SK-N-MC (cell line): ENCODE results near the gene AATK.

Source experiments
- EZH2 ChIP-seq: fragments of 200-600 bp; sonication (generic); IDR thresholded peaks from one replicate; pipeline ENCODE4 v1.6.1; 2017; ENCODE audit warnings: antibody characterized with exemption
- FOXP2 ChIP-seq: optimal IDR thresholded peaks from 2 replicates; pipeline ENCODE3; 2011; ENCODE audit warnings: mild to moderate bottlenecking, moderate library complexity; ENCODE audit not compliant: insufficient read depth; ENCODE audit errors: extremely low read length, control extremely low read depth
- POLR2AphosphoS5 ChIP-seq: IDR thresholded peaks from 2 replicates; pipeline ENCODE4 v1.6.1; 2012; ENCODE audit warnings: mild to moderate bottlenecking, low read depth, low read length, borderline replicate concordance

DNA sequence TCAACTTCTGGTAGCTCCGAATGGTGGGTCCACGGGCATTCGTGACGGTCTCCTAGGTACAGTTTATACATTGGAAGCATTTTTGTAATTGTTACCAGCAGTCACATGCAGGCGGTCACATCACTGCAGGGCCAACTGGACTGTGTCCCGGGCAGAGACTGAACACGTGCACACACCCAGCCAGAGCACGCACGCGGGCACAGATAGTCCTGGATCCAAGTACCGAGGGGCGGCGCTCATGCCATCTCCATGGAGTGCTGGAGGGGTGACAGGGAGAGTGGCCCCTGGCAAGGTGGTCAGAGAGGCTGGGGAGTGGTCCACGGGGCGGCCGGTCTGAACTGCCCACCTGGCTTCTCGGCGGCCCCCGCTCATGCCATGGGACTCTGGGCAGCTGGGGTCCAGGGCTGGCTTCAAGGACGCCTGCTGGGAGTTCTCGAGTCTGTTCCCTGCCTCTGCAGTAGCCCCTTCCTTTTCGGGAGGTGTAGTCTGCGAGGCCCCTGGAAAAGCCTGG lies 96.8 kb downstream of the AATK start:
- TF ChIP-seq POLR2AphosphoS5 (no peak), FOXP2 (no peak), EZH2 (no peak)
